TTC549 (cell line): ENCODE results near the gene AUTS2.

Experiments
- FAIRE-seq: peaks from 2 replicates; lab custom pipeline; 2012; peaks lifted over from hg19 to GRCh38; lab: Jason Lieb, UNC

The AUTS2 gene

GRCh38 chr7:69599955-69600709 lies 1.9 kb downstream of the AUTS2 start:
- FAIRE-seq = no peak

DNA sequence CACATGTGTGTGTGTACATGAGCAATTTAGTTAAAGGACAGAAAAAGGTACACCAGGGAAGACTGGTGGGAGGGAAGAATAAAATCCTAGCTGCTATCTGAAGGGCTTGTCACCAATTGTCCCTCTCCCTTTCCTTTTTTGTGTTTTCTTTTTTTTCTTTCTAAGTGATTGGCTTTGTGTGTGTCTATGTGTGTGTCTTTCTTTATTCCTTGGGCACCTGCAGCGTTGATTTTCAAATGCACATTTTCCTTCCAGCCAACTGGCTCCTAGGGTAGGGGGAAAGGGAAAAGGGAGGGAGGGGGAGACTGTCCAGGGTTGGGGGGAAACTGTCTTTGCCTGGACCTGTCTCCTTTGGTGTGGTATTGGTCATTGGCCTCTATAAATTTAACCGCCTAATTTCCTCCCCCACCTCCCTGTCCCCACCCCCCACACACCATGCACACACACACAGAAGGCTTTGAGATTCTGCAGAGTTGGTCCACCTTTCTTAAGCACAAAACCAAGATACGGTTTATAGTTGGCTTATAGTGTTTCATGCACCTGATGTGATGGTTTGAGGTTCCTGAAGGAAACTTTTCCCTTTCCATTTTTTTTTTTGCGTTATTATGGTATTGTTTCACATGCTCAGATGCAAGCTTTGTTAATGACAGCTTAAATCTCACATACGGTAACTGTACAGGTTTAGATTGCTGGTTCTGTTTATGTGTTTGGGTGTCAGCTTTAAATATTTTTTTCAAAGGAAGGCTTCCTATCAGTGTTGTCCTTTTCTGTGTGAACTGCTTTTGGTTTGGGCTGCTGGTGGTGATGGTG lies 2.6 kb downstream of the AUTS2 start:
- FAIRE-seq = no peak

DNA sequence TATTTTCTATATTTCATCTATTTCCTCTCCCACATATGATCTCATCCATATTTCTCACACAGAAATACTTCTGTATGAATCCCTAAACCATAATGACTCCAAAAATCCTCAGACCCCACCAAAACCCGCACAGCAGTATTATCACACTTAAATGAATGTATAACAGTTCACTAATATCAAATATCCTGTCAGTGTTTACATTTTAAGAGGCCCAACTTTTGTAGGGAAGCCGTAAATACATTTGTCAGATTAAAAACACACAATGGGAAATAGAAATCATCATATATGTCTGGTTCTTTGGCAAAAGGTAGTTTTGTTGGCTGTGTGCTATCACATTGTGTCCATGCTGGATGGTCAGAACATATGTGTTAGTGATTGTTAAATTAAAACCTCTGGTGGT lies 4.2 kb downstream of the AUTS2 start:
- no peak for FAIRE-seq

GRCh38 chr7:69603351-69603750 lies 5.1 kb downstream of the AUTS2 start:
- no peak for FAIRE-seq

- no peak for FAIRE-seq
Observed at GRCh38 chr7:69603937-69604494, 5.7 kb downstream of the AUTS2 start.

GRCh38 chr7:69605070-69605469 lies 6.8 kb downstream of the AUTS2 start:
- no peak for FAIRE-seq

GRCh38 chr7:69605546-69605945 lies 7.3 kb downstream of the AUTS2 start:
- FAIRE-seq = no peak

GRCh38 chr7:69608049-69608448 lies 9.8 kb downstream of the AUTS2 start:
- FAIRE-seq = no peak

- FAIRE-seq = no peak
Observed at GRCh38 chr7:69608878-69609277, 10.6 kb downstream of the AUTS2 start.

- no peak for FAIRE-seq
Observed at GRCh38 chr7:69609541-69610373, 11.5 kb downstream of the AUTS2 start.

- no peak for FAIRE-seq
Observed at GRCh38 chr7:69610374-69611084, 12.3 kb downstream of the AUTS2 start.

DNA sequence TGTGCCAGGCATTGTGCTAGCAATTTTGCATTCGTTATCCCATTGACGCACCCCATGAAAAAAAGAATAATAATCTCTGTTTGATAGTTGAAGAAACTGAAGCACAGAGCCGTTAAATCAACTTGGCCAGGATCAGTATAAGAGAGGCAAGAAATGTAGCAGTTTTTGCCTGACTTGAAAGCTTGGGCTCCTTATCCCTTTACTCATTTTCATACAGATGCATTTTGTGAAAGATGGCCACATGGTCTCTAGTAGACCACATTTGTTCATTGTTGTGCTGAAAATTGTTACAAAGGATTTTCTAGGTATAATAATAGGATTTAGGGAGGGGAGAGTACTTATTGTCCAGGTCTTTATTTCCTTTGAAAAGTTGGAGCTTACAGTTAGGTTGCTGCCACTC lies 14.7 kb downstream of the AUTS2 start:
- no peak for FAIRE-seq

DNA sequence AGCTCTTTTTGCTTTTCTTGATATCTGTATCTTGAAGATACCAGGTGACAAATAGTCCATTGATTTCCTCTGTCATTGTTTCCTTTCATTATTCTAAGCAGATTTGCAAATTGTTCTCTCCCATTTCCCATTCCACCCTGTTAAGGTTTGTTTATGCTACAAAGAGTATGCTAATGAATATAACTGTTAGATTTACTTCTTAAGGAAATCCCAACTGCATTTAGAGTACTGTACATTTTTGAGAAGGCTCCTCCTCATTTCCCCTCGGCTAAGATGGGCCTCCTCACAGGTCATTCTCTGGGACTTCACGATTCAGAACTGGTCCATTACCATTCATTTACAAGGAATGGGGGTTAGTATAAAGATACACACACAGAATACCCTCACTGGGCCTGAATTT lies 15.6 kb downstream of the AUTS2 start:
- no peak for FAIRE-seq

GRCh38 chr7:69615685-69616084 lies 17.4 kb downstream of the AUTS2 start:
- no peak for FAIRE-seq

GRCh38 chr7:69617364-69617763 lies 19.1 kb downstream of the AUTS2 start:
- FAIRE-seq = no peak

DNA sequence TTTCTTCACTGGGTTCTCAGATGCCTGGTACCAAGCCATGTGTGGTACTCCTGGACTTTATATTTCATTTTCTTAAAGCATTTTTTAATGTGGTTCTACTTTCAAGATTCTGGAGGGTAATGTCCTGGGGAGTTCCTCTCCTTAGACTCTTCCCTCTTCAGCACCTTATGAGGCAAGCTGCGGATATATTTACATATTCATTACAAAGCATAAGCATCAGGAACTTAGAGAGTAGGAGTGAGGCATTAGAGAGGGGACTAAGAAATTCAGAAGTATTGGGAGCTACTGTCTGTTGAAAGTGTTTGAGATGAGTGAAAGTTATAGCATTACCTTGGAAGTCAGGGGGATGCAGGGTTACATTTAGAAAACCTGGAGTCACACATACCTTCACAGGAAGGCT lies 20.8 kb downstream of the AUTS2 start:
- no peak for FAIRE-seq

GRCh38 chr7:69619635-69620034 lies 21.4 kb downstream of the AUTS2 start:
- no peak for FAIRE-seq

- no peak for FAIRE-seq
Observed at GRCh38 chr7:69620063-69620462, 21.8 kb downstream of the AUTS2 start.

- FAIRE-seq = no peak
Observed at GRCh38 chr7:69620650-69621049, 22.4 kb downstream of the AUTS2 start.

DNA sequence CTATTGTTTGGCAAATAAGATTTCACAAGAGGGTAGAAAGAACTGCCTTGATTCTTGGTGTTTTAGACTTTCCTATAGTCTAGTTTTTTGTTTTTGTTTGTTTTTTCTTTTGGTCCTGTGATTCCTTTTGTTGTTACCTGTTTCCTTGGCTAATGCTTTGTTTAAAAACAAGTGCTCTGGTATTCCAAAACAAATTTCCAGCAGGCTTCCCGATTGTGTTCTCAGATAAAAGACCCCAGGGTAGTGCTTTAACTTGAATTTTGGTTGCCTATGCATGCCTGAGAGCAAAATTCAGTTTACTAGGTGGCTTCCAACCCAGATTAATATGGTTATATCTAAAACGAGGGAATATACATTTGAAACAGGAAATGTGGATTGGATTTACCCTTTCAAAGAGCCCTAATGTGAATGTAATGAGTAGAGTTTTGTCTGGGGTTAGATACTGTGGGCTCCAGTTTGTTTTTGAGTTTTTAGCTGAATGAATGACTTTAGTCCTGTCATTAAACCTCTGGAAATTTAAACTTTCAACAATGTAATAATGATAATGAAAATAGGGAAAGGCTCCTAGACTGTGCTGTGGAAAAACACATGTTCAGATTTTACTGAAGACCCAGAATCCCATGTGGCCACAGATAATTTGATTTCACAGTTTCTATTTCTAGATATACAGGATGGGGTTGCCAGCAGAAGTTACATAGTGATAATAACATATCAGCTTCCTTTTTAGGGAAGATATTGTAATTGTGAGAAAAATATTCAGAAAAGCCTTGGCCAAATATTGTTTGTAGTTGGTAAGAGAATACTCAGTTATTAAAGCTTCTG lies 23.9 kb downstream of the AUTS2 start:
- FAIRE-seq = no peak

GRCh38 chr7:69622960-69623359 lies 24.7 kb downstream of the AUTS2 start:
- FAIRE-seq = no peak
